Measurements from ENCODE around the gene SETBP1.

Gene SETBP1

DNA sequence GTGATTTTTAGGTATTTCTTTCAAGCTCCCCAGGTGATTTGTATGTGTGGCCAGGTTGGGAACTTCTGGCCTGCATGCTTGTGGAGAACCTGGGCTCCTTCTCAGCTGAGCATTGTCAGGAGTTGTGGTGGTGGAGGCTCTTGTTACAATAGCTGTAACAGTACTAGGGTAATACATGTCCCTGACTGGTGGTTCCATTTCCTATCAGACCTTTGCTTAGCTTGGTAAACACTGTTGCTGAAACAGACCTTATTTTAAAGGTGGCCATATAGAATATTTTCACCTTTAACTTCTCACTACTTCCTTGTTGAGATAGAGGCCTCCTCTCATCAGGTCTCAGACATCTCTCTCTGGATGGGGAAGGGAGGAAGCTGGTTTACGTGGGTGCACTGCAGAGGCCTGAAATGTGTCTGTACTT, 79.2 kb downstream of the SETBP1 start:
- DNase-seq (ENCODE audit: low spot score): no peak

DNA sequence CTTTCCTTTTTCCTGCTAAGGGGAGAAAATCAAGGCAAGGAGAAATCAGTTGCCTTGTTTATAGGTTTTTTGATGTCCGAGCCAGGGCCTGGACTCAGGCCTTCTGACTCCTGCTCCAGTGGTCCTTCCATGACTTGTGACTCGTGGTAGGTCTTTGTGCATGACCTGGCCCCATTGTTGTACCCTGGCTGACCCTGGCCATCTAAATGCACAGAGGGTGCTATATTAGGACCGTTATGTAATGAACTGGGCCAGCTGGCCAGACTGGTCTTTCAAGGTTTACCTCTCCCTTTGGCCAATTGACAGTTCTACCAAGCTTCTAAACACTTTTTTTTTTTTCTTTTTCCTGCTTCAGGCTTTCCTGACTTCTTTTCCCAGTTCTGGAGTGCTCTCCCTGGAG, 81.1 kb downstream of the SETBP1 start:
- no peak for DNase-seq (ENCODE audit: low spot score)

- no peak for DNase-seq (ENCODE audit: low spot score)
Observed at GRCh38 chr18:44763327-44763726, 82.6 kb downstream of the SETBP1 start.

DNA sequence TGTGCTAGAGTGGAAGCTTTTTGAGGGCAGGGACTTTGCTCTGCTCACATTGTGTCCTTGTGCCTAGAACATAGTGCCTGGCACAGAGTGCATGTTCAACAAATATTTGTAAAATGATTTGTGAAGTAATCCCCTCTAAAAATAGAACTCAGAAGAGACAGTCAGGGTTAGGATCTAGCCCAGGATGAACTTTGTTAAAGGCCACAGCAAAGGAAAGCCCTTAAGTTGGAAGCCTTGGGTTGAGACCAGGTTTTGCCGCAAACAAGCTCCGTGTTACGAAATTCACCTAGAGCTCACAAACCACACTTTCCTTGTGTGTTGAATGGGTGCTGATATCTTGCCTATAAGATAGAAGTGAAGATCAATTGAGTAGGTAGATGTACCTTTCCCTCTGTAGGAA, 84.2 kb downstream of the SETBP1 start:
- no peak for DNase-seq (ENCODE audit: low spot score)

- no peak for DNase-seq (ENCODE audit: low spot score)
Observed at GRCh38 chr18:44765456-44765855, 84.8 kb downstream of the SETBP1 start.

DNA sequence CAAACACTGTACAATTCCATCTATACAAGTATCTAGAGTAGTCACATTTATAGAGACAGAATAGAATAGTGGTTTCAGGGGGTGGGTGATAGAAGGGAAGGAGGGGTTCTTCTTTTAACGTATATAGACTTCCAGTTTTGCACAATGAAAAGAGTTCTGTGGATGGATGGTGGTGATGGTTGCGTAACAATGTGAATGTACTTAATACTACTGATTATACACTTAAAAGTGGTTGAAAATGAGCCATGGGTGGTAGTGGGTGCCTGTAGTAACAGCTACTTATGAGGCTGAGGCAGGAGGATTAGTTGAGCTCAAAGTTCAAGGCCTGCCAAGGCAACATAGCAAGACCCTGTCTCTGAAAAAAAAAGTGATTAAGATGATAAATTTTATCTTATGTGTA, 85.8 kb downstream of the SETBP1 start:
- no peak for DNase-seq (ENCODE audit: low spot score)

GRCh38 chr18:44767807-44768206, 87.1 kb downstream of the SETBP1 start:
- DNase-seq (ENCODE audit: low spot score): no peak

DNA sequence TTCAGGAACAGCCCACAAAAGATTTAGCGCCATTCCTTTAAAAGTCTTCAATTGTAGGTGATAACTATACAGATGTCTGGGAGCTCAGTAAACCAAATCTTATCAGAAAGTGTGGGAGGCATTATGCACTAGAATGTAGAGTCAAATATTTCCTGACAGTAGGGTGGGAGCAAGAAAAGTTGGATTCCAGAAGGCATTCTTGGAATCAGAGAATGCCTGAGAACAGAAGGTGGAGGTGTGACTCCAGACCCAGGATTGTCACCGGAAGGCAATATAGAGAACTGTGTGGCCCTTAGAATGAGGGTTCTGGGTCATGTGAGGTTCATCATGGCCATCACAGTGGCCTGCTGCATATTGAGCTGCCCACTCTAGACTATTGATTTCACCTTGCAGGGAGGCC, 90.0 kb downstream of the SETBP1 start:
- DNase-seq (ENCODE audit: low spot score): no peak

DNA sequence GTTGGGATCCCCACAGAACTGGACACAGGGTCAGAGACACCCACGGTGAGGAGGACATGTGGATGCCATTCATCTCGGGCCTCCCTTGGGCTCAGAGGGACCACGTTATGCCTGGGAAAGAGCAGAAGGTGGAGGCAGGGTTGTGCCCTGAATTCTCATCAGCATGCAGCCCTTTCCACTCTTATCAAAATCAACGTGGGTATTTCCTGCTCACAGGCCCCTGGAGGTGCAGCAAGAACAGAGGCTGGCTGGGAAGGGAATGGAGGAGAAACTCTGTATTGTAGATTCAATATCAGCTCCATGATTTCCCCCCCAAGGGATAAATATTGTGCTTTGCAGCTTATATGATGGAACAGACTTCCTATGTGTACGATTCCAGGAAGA, 90.9 kb downstream of the SETBP1 start:
- DNase-seq (ENCODE audit: low spot score): no peak

GRCh38 chr18:44771956-44772917, 91.5 kb downstream of the SETBP1 start:
- DNase-seq (ENCODE audit: low spot score): peak; percentile 5

DNA sequence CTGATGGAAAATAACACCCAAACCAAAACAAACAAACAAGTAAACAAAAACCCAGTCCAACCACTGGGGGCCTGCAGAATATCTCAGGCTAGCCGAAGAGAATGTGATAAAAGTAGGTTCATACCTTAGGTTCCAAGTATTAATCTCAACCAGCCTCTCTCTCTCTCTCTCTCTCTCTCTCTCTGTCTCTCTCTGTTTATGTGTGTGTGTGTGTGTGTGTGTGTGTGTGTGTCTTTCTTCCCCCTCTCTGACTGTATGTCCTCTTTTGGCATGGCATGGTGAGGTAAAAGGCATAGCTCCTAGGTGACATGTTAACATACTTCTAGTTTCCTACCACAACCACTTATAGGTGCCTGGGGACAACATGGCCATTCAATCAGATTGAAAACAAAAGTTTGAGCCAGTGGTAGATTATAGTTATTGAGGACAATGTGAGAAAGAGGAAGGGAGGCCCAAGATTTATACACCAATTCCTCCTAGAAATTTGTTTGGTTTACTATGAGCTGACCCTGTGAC, 93.0 kb downstream of the SETBP1 start:
- DNase-seq (ENCODE audit: low spot score): no peak

DNA sequence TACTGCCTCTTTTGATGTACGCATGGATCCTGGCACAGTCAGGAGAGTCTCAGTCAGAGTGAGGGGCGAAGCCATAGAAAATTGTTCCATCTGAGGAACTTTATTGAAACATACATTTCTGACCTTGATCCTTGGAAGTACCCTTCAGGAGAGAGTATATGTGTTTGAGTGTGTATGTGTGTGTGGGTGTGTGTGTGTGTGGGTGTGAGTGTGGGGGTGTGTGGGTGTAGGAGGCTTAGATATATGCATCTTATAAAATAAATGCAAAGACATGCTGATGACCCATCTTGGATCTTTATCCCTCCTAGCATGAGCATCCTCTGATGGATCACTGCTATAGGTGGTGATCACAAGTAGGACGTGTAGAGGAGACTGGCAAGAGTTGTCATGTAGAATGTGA, 93.5 kb downstream of the SETBP1 start:
- no peak for DNase-seq (ENCODE audit: low spot score)

GRCh38 chr18:44777457-44778192, 96.9 kb downstream of the SETBP1 start:
- DNase-seq (ENCODE audit: low spot score): no peak

DNA sequence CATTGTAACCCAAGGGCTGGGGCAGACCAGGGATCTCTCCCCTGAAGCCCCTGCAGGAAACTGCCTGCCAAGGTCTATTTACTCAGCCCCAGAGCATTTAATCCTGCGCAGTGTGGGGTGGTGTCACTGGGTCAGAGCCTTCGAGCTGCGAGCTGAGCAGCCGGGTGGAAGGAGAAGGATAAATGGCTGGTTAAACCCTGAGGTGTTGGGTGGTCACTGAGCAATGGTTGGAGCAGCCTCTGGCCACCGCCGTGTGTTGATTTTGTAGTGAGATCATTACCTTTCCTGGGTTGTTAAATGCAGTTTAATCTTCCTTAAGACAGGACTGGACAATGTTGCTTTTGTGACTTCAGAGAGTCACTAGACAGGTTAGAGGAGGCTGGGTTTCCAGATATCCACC, 98.1 kb downstream of the SETBP1 start:
- DNase-seq (ENCODE audit: low spot score): peak; percentile 26

DNA sequence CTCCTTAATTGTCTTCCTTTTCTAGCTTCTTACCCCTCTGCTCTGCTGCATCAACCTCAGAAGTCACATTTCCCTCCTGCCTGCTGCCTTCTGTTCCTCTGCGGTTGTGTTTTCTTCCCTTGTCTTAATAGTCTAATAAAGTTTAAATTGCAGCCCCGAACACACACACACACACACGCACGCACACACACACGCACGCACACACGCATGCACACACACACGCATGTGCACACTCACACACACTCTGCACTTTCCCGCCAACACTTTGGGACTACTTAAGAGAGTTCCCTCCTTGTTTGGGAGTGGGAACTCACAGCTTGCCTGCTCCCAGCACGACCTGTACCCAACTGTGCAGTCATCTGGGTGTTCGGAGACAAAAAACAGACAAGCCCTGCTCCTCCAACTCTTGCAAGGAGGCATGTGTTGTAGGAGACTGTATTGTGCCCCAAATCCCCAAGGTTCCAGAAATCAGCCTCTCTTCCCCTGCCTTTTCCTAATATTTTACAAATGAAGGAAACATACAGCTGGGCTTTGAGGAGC, 99.1 kb downstream of the SETBP1 start:
- DNase-seq (ENCODE audit: low spot score): no peak

DNA sequence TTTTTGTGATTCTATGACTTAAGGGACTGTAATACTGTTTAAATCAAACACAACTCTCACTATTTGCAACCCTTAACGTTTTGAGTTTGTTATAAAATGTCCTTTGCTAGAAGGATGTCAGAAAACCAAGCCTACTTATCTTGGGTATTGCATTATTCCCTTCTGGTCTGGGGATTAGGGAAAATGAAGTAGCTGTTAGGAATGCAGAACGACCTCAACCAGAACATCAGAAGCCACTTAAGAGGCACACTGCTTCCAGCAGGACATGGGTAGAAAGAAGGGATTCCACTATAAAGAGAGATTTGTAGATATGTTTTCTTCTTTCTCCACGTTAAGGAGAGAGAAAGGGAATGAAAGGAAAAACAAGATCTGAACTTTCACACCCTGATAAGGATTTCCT, 101.2 kb downstream of the SETBP1 start:
- DNase-seq (ENCODE audit: low spot score): peak; percentile 36

GRCh38 chr18:44782617-44783016, 101.9 kb downstream of the SETBP1 start:
- no peak for DNase-seq (ENCODE audit: low spot score)

DNA sequence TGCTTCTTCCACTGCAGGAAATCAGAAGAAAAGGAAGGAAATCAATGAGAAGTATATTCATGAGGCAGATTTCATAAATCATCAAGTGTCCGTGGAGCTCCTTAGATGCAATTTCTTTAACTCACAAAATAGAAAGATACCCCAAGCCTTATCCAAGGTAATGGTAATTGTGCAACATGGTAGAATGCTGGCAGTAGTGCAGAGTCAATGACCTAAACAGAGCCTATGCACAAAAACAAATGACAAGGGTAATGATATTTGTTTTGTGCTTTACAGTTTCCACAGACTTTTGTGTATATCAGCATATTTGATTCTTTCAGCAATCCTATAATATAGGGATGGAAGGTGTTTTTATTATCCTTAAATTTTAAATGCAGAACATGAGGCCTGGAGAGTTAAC, 102.7 kb downstream of the SETBP1 start:
- DNase-seq (ENCODE audit: low spot score): no peak

GRCh38 chr18:44786257-44786656, 105.6 kb downstream of the SETBP1 start:
- DNase-seq (ENCODE audit: low spot score): no peak

GRCh38 chr18:44786688-44787087, 106.0 kb downstream of the SETBP1 start:
- DNase-seq (ENCODE audit: low spot score): no peak

GRCh38 chr18:44788334-44788733, 107.6 kb downstream of the SETBP1 start:
- DNase-seq (ENCODE audit: low spot score): no peak

- DNase-seq (ENCODE audit: low spot score): peak; percentile 73
Observed at GRCh38 chr18:44789710-44790109, 109.0 kb downstream of the SETBP1 start.

- DNase-seq (ENCODE audit: low spot score): no peak
Observed at GRCh38 chr18:44790860-44791259, 110.2 kb downstream of the SETBP1 start.
